HepG2 (cell line): ENCODE results near the gene KLHL17. TPM values are rescaled to one million over a fixed set of nuclear protein-coding genes. Genes with fewer than 3 reads are reported as not detected.

ENCODE experiments used
- BCL6 ChIP-seq: IDR thresholded peaks from 2 replicates; pipeline ENCODE4 v1.6.1; 2016; ENCODE audit warnings: missing genetic modification reagents, missing compliant biosample characterization
- CBX1 ChIP-seq: IDR thresholded peaks from one replicate; pipeline ENCODE4 v1.6.1; 2016; ENCODE audit warnings: antibody characterized with exemption, low read depth
- CEBPG ChIP-seq: IDR thresholded peaks from 2 replicates; pipeline ENCODE4 v1.6.1; 2016
- EHMT2 ChIP-seq: fragments of 200-600 bp; sonication (generic); IDR thresholded peaks from 2 replicates; pipeline ENCODE4 v1.7.0; 2017; ENCODE audit warnings: antibody characterized with exemption, low read depth, low read length, borderline replicate concordance
- LBX2 ChIP-seq: sonication (generic); formaldehyde crosslinking; IDR thresholded peaks from 2 replicates; pipeline ENCODE4 v1.5.0; 2020; ENCODE audit warnings: missing genetic modification reagents, mild to moderate bottlenecking, borderline replicate concordance
- MEIS2 ChIP-seq: sonication (generic); formaldehyde crosslinking; IDR thresholded peaks from 2 replicates; pipeline ENCODE4 v1.9.0; 2021; ENCODE audit warnings: mild to moderate bottlenecking, missing genetic modification reagents
- MTF1 ChIP-seq: sonication (generic); formaldehyde crosslinking; IDR thresholded peaks from 2 replicates; pipeline ENCODE4 v1.5.0; 2020; ENCODE audit warnings: missing genetic modification reagents
- ONECUT2 ChIP-seq: sonication (generic); formaldehyde crosslinking; IDR thresholded peaks from 2 replicates; pipeline ENCODE4 v1.4.0; 2020; ENCODE audit warnings: missing genetic modification reagents
- RNF2 ChIP-seq: fragments of 450-650 bp; conservative IDR thresholded peaks from 2 replicates; pipeline ENCODE4 v1.6.1; 2016; ENCODE audit warnings: low read depth
- SP5 ChIP-seq: IDR thresholded peaks from 2 replicates; pipeline ENCODE4 v1.6.1; 2016; ENCODE audit warnings: low read depth, borderline replicate concordance
- TBL1XR1 ChIP-seq: fragments of 150-350 bp; IDR thresholded peaks from 2 replicates; pipeline ENCODE4 v1.6.1; 2014; ENCODE audit warnings: borderline replicate concordance, low read length; ENCODE audit not compliant: partially characterized antibody
- ZBTB21 ChIP-seq: sonication (generic); formaldehyde crosslinking; IDR thresholded peaks from 2 replicates; pipeline ENCODE4 v1.4.0; 2020; ENCODE audit warnings: missing genetic modification reagents
- ZBTB49 ChIP-seq: sonication (generic); formaldehyde crosslinking; IDR thresholded peaks from 2 replicates; pipeline ENCODE4 v1.4.0; 2020; ENCODE audit warnings: missing genetic modification reagents, borderline replicate concordance
- ZC3H13 ChIP-seq: sonication (generic); formaldehyde crosslinking; IDR thresholded peaks from 2 replicates; pipeline ENCODE4 v1.8.1; 2023; ENCODE audit warnings: mild to moderate bottlenecking, missing genetic modification reagents, moderate library complexity
- ZNF432 ChIP-seq: sonication (generic); formaldehyde crosslinking; IDR thresholded peaks from 2 replicates; pipeline ENCODE4 v1.5.0; 2020; ENCODE audit warnings: missing genetic modification reagents, mild to moderate bottlenecking, borderline replicate concordance
- ZNF530 ChIP-seq: sonication (generic); formaldehyde crosslinking; IDR thresholded peaks from 2 replicates; pipeline ENCODE4 v1.5.0; 2020; ENCODE audit warnings: low read depth, mild to moderate bottlenecking, missing genetic modification reagents
- ZNF746 ChIP-seq: sonication (generic); formaldehyde crosslinking; IDR thresholded peaks from 2 replicates; pipeline ENCODE4 v1.8.0; 2022; ENCODE audit warnings: mild to moderate bottlenecking, missing genetic modification reagents
- ZNF816 ChIP-seq: sonication (generic); formaldehyde crosslinking; IDR thresholded peaks from 2 replicates; pipeline ENCODE4 v1.8.0; 2022; ENCODE audit warnings: missing genetic modification reagents, mild to moderate bottlenecking, borderline replicate concordance
- ZSCAN20 ChIP-seq: sonication (generic); formaldehyde crosslinking; IDR thresholded peaks from 2 replicates; pipeline ENCODE4 v1.4.0; 2020; ENCODE audit warnings: missing genetic modification reagents, mild to moderate bottlenecking, borderline replicate concordance
- ZXDC ChIP-seq: sonication (generic); formaldehyde crosslinking; IDR thresholded peaks from 2 replicates; pipeline ENCODE4 v1.5.0; 2020; ENCODE audit warnings: mild to moderate bottlenecking, missing genetic modification reagents
- polyA plus RNA-seq, 8 experiments: library from polyadenylated mRNA; depleted of rRNA in 3 of 8; stranded (reverse) in 7 of 8; unstranded in 1 of 8; fragments of >200 nt; fragmentation: Illumina TruSeq in 4 of 8; extraction: Trizol in 4 of 8; gene quantifications; 2 replicates each; pipeline versions ENCODE4 v1.2.1 to v1.2.3, GENCODE V29; 2011 to 2016; ENCODE audit warnings: low read depth in 4 of 8, missing spikeins in 1 of 8, mixed read lengths in 1 of 8; ENCODE audit not compliant: insufficient read depth in 1 of 8
- total RNA-seq, 5 experiments: library from RNA; depleted of rRNA; stranded (reverse); fragments of >200 nt; fragmentation: Illumina TruSeq; extraction: Trizol; gene quantifications; 2 replicates each; pipeline ENCODE4 v1.2.3, GENCODE V29; 2016; ENCODE audit warnings: low read depth in 1 of 5
- TF ChIP-seq, protein P1 (sequence below): sonication (generic); formaldehyde crosslinking; IDR thresholded peaks from 2 replicates; pipeline ENCODE4 v1.4.0; 2020; ENCODE audit warnings: missing genetic modification reagents, low read depth, mild to moderate bottlenecking, borderline replicate concordance

KLHL17 gene
- total and polyA plus RNA-seq, 2 of the 13 experiments (the other 11 are each of a cell fraction or from before 2014, with no cell fraction given) = 9.3 to 24.7 TPM

DNA sequence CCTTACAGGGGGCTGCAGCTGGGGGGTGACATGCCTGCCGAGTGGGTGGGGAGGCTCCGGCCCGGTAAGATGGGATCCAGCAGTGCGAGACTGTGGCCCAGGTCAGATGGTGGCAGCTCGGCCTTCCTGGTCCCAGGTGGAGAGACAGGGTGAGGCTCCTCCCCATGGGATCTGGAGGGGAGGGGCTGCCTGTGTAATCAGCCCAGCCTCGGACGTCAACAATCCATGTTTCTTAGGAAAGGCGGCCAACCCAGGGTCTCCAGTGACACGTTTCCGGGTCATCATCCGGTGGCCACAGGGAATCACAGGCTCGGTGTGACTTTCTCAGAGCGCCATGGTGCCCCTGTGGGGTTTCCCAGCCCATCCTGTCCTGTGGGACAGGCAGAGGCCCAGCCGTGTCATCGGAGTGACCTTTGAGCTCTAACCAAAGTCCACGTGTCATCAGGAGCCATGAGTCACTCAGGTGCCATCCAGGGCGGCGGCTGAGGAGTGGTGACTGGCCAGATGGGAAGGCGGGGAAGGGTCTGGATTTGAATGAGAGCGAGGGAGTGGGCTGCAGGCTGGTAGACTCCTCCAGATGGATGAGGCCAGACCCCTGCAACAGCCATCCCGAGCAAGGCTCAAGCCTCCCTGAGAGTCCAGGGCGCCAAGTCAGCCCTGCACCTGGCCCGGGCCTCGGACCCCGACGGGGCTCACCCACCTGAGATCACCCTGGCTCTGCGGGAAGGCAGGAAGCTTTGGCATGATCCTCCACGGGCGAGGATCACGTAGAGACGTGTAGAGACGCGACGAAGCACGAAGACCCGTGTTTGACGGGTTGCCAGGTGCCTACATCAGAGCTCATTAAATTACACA, 46.1 kb downstream of the KLHL17 start (continued):
- peak; percentile 99 for TF ChIP-seq ZBTB21 (CRISPR knock-in tag)
- peak; percentile 61; the same call in 1 of the 2 replicates for TF ChIP-seq CEBPG (CRISPR knock-in tag)
- no peak; the same call in 1 of the 2 replicates for TF ChIP-seq LBX2 (CRISPR knock-in tag)
- TF ChIP-seq ZNF746 = peak; percentile 92
- peak; percentile 99 for TF ChIP-seq ZXDC (CRISPR knock-in tag)
- TF ChIP-seq SP5 (CRISPR knock-in tag) = peak; percentile 74
- TF ChIP-seq RNF2 = peak; percentile 85
- peak; percentile 67 for TF ChIP-seq BCL6 (CRISPR knock-in tag)
- 0 out of 2 replicates have a peak, but pooled peaks have one; percentile 48 for TF ChIP-seq ZSCAN20 (CRISPR knock-in tag)
- TF ChIP-seq ZC3H13 (CRISPR knock-in tag) = peak; percentile 71
- TF ChIP-seq ZNF530 (CRISPR knock-in tag) = no peak
- no peak for TF ChIP-seq ZNF432 (CRISPR knock-in tag)
- peak; percentile 91; the same call in 1 of the 2 replicates for TF ChIP-seq MEIS2
- no peak for TF ChIP-seq MTF1 (CRISPR knock-in tag)
- TF ChIP-seq CBX1 = peak; percentile 55
- peak; percentile 73 for TF ChIP-seq TBL1XR1
- TF ChIP-seq ONECUT2 (CRISPR knock-in tag) = 0 out of 2 replicates have a peak, but pooled peaks have one; percentile 37
- TF ChIP-seq, protein P1, sequence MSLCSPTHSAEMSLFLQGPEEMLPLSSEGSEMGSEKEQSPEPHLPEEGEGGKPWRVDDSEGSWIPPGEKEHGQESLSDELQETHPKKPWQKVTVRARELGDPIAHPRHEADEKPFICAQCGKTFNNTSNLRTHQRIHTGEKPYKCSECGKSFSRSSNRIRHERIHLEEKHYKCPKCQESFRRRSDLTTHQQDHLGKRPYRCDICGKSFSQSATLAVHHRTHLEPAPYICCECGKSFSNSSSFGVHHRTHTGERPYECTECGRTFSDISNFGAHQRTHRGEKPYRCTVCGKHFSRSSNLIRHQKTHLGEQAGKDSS (CRISPR knock-in tag) = peak; percentile 87
- no peak; the same call in 1 of the 2 replicates for TF ChIP-seq ZBTB49
- no peak for TF ChIP-seq EHMT2
- no peak for TF ChIP-seq ZNF816
